HEK293 (cell line): ENCODE results near the gene MED29.
A peak's percentile ranks its signal among the peaks of the same experiment; 100 is the strongest.

Experiments
- GLIS2 ChIP-seq: fragments of 450-650 bp; formaldehyde crosslinking; IDR thresholded peaks from 2 replicates; pipeline ENCODE4 v1.5.1; 2016; ENCODE audit warnings: missing biosample characterization, missing genetic modification characterization
- PRDM2 ChIP-seq: fragments of 450-650 bp; formaldehyde crosslinking; IDR thresholded peaks from 2 replicates; pipeline ENCODE4 v1.5.1; 2016; ENCODE audit warnings: missing biosample characterization, missing genetic modification characterization, borderline replicate concordance
- RBAK ChIP-seq: fragments of 450-650 bp; formaldehyde crosslinking; IDR thresholded peaks from 2 replicates; pipeline ENCODE4 v1.5.1; 2016; ENCODE audit warnings: missing biosample characterization, missing genetic modification characterization
- REPIN1 ChIP-seq: fragments of 450-650 bp; formaldehyde crosslinking; IDR thresholded peaks from 2 replicates; pipeline ENCODE4 v1.5.1; 2017; ENCODE audit warnings: missing biosample characterization, missing genetic modification characterization, low read depth
- ZFP41 ChIP-seq: fragments of 450-650 bp; formaldehyde crosslinking; IDR thresholded peaks from 2 replicates; pipeline ENCODE4 v1.5.1; 2016; ENCODE audit warnings: missing biosample characterization, missing genetic modification characterization, borderline replicate concordance
- ZNF10 ChIP-seq: fragments of 450-650 bp; formaldehyde crosslinking; IDR thresholded peaks from 2 replicates; pipeline ENCODE4 v1.5.1; 2017; ENCODE audit warnings: missing biosample characterization, missing genetic modification characterization
- ZNF114 ChIP-seq: fragments of 450-650 bp; formaldehyde crosslinking; IDR thresholded peaks from 2 replicates; pipeline ENCODE4 v1.5.0; 2017; ENCODE audit warnings: missing biosample characterization, missing genetic modification characterization
- ZNF362 ChIP-seq: fragments of 450-650 bp; formaldehyde crosslinking; IDR thresholded peaks from 2 replicates; pipeline ENCODE4 v1.5.1; 2016; ENCODE audit warnings: missing biosample characterization, missing genetic modification characterization
- ZNF423 ChIP-seq: fragments of 450-650 bp; formaldehyde crosslinking; IDR thresholded peaks from 2 replicates; pipeline ENCODE4 v1.5.1; 2016; ENCODE audit warnings: missing biosample characterization, missing genetic modification characterization
- ZNF433 ChIP-seq: fragments of 450-650 bp; formaldehyde crosslinking; IDR thresholded peaks from 2 replicates; pipeline ENCODE4 v1.5.1; 2016; ENCODE audit warnings: missing biosample characterization, missing genetic modification characterization, low read depth
- ZNF48 ChIP-seq: fragments of 450-650 bp; formaldehyde crosslinking; IDR thresholded peaks from 2 replicates; pipeline ENCODE4 v1.5.1; 2016; ENCODE audit warnings: missing biosample characterization, missing genetic modification characterization
- ZNF544 ChIP-seq: fragments of 450-650 bp; formaldehyde crosslinking; IDR thresholded peaks from 2 replicates; pipeline ENCODE4 v1.5.0; 2017; ENCODE audit warnings: missing biosample characterization, missing genetic modification characterization
- ZNF660 ChIP-seq: fragments of 450-650 bp; IDR thresholded peaks from 2 replicates; pipeline ENCODE4 v1.5.1; 2018; ENCODE audit warnings: missing biosample characterization, mild to moderate bottlenecking, missing genetic modification characterization
- ZNF670 ChIP-seq: fragments of 450-650 bp; formaldehyde crosslinking; IDR thresholded peaks from 2 replicates; pipeline ENCODE4 v1.5.1; 2016; ENCODE audit warnings: missing biosample characterization, missing genetic modification characterization, low read depth
- ZNF677 ChIP-seq: fragments of 450-650 bp; IDR thresholded peaks from 2 replicates; pipeline ENCODE4 v1.5.0; 2018; ENCODE audit warnings: missing biosample characterization, mild to moderate bottlenecking, missing genetic modification characterization, moderate library complexity
- ZNF777 ChIP-seq: fragments of 450-650 bp; formaldehyde crosslinking; IDR thresholded peaks from 2 replicates; pipeline ENCODE4 v1.5.1; 2017; ENCODE audit warnings: missing biosample characterization, missing genetic modification characterization, borderline replicate concordance
- TF ChIP-seq, protein P1 (sequence below): fragments of 450-650 bp; formaldehyde crosslinking; IDR thresholded peaks from 2 replicates; pipeline ENCODE4 v1.5.1; 2016; ENCODE audit warnings: missing biosample characterization, missing genetic modification characterization
- TF ChIP-seq, protein P2 (sequence below): fragments of 450-650 bp; formaldehyde crosslinking; IDR thresholded peaks from 2 replicates; pipeline ENCODE4 v1.5.1; 2016; ENCODE audit warnings: missing biosample characterization, missing genetic modification characterization
- TF ChIP-seq, protein P3 (sequence below): fragments of 450-650 bp; formaldehyde crosslinking; IDR thresholded peaks from 2 replicates; pipeline ENCODE4 v1.5.1; 2016; ENCODE audit warnings: missing biosample characterization, missing genetic modification characterization
- TF ChIP-seq, protein P4 (sequence below): fragments of 450-650 bp; formaldehyde crosslinking; IDR thresholded peaks from 2 replicates; pipeline ENCODE4 v1.5.1; 2016; ENCODE audit warnings: missing biosample characterization, missing genetic modification characterization
- TF ChIP-seq, protein P5 (sequence below): fragments of 450-650 bp; formaldehyde crosslinking; IDR thresholded peaks from 2 replicates; pipeline ENCODE4 v1.5.1; 2016; ENCODE audit warnings: missing biosample characterization, missing genetic modification characterization
- TF ChIP-seq, protein P6 (sequence below): fragments of 450-650 bp; formaldehyde crosslinking; IDR thresholded peaks from 2 replicates; pipeline ENCODE4 v1.5.1; 2016; ENCODE audit warnings: missing biosample characterization, missing genetic modification characterization

Gene MED29

GRCh38 chr19:39411832-39412099 is 20.6 kb downstream of the MED29 start (continued):
- TF ChIP-seq, protein P1, sequence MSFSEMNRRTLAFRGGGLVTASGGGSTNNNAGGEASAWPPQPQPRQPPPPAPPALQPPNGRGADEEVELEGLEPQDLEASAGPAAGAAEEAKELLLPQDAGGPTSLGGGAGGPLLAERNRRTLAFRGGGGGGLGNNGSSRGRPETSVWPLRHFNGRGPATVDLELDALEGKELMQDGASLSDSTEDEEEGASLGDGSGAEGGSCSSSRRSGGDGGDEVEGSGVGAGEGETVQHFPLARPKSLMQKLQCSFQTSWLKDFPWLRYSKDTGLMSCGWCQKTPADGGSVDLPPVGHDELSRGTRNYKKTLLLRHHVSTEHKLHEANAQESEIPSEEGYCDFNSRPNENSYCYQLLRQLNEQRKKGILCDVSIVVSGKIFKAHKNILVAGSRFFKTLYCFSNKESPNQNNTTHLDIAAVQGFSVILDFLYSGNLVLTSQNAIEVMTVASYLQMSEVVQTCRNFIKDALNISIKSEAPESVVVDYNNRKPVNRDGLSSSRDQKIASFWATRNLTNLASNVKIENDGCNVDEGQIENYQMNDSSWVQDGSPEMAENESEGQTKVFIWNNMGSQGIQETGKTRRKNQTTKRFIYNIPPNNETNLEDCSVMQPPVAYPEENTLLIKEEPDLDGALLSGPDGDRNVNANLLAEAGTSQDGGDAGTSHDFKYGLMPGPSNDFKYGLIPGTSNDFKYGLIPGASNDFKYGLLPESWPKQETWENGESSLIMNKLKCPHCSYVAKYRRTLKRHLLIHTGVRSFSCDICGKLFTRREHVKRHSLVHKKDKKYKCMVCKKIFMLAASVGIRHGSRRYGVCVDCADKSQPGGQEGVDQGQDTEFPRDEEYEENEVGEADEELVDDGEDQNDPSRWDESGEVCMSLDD (tag by site-specific recombination): no peak
- TF ChIP-seq ZNF677 (tag by site-specific recombination): no peak
- TF ChIP-seq ZNF10 (tag by site-specific recombination): 0 out of 2 replicates have a peak, but pooled peaks have one; percentile 15
- TF ChIP-seq ZFP41 (tag by site-specific recombination): no peak
- no peak for TF ChIP-seq ZNF670
- TF ChIP-seq ZNF544 (tag by site-specific recombination): no peak
- TF ChIP-seq, protein P2, sequence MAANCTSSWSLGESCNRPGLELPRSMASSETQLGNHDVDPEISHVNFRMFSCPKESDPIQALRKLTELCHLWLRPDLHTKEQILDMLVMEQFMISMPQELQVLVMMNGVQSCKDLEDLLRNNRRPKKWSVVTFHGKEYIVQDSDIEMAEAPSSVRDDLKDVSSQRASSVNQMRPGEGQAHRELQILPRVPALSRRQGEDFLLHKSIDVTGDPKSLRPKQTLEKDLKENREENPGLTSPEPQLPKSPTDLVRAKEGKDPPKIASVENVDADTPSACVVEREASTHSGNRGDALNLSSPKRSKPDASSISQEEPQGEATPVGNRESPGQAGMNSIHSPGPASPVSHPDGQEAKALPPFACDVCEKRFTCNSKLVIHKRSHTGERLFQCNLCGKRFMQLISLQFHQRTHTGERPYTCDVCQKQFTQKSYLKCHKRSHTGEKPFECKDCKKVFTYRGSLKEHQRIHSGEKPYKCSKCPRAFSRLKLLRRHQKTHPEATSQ (tag by site-specific recombination): no peak
- no peak for TF ChIP-seq ZNF777 (tag by site-specific recombination)
- TF ChIP-seq ZNF660 (tag by site-specific recombination): 0 out of 2 replicates have a peak, but pooled peaks have one; percentile 99
- no peak for TF ChIP-seq REPIN1
- TF ChIP-seq ZNF423 (tag by site-specific recombination): peak; percentile 95; the same call in 1 of the 2 replicates
- TF ChIP-seq PRDM2 (tag by site-specific recombination): no peak
- no peak for TF ChIP-seq ZNF362
- no peak for TF ChIP-seq RBAK (tag by site-specific recombination)
- TF ChIP-seq ZNF433 (tag by site-specific recombination): no peak
- TF ChIP-seq, protein P3, sequence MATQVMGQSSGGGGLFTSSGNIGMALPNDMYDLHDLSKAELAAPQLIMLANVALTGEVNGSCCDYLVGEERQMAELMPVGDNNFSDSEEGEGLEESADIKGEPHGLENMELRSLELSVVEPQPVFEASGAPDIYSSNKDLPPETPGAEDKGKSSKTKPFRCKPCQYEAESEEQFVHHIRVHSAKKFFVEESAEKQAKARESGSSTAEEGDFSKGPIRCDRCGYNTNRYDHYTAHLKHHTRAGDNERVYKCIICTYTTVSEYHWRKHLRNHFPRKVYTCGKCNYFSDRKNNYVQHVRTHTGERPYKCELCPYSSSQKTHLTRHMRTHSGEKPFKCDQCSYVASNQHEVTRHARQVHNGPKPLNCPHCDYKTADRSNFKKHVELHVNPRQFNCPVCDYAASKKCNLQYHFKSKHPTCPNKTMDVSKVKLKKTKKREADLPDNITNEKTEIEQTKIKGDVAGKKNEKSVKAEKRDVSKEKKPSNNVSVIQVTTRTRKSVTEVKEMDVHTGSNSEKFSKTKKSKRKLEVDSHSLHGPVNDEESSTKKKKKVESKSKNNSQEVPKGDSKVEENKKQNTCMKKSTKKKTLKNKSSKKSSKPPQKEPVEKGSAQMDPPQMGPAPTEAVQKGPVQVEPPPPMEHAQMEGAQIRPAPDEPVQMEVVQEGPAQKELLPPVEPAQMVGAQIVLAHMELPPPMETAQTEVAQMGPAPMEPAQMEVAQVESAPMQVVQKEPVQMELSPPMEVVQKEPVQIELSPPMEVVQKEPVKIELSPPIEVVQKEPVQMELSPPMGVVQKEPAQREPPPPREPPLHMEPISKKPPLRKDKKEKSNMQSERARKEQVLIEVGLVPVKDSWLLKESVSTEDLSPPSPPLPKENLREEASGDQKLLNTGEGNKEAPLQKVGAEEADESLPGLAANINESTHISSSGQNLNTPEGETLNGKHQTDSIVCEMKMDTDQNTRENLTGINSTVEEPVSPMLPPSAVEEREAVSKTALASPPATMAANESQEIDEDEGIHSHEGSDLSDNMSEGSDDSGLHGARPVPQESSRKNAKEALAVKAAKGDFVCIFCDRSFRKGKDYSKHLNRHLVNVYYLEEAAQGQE (tag by site-specific recombination): peak; percentile 70; the same call in 1 of the 2 replicates
- TF ChIP-seq ZNF114 (tag by site-specific recombination): no peak
- TF ChIP-seq, protein P4, sequence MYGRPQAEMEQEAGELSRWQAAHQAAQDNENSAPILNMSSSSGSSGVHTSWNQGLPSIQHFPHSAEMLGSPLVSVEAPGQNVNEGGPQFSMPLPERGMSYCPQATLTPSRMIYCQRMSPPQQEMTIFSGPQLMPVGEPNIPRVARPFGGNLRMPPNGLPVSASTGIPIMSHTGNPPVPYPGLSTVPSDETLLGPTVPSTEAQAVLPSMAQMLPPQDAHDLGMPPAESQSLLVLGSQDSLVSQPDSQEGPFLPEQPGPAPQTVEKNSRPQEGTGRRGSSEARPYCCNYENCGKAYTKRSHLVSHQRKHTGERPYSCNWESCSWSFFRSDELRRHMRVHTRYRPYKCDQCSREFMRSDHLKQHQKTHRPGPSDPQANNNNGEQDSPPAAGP (tag by site-specific recombination): no peak
- TF ChIP-seq, protein P5, sequence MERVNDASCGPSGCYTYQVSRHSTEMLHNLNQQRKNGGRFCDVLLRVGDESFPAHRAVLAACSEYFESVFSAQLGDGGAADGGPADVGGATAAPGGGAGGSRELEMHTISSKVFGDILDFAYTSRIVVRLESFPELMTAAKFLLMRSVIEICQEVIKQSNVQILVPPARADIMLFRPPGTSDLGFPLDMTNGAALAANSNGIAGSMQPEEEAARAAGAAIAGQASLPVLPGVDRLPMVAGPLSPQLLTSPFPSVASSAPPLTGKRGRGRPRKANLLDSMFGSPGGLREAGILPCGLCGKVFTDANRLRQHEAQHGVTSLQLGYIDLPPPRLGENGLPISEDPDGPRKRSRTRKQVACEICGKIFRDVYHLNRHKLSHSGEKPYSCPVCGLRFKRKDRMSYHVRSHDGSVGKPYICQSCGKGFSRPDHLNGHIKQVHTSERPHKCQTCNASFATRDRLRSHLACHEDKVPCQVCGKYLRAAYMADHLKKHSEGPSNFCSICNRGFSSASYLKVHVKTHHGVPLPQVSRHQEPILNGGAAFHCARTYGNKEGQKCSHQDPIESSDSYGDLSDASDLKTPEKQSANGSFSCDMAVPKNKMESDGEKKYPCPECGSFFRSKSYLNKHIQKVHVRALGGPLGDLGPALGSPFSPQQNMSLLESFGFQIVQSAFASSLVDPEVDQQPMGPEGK (tag by site-specific recombination): no peak
- TF ChIP-seq ZNF48 (tag by site-specific recombination): no peak
- TF ChIP-seq, protein P6, sequence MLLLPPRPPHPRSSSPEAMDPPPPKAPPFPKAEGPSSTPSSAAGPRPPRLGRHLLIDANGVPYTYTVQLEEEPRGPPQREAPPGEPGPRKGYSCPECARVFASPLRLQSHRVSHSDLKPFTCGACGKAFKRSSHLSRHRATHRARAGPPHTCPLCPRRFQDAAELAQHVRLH (tag by site-specific recombination): no peak
- no peak for TF ChIP-seq GLIS2 (tag by site-specific recombination)
